GM18505 (cell line): Measurements from ENCODE around the gene OR6C70.
"Not testable (repeated sequence)": the region's sequence is repeated elsewhere in the genome, so short reads cannot be mapped to it uniquely, and the experiment has no call there.

Source experiments
- ATAC-seq: cut with Tn5 transposase; IDR thresholded peaks from one replicate; pipeline ENCODE4 v1.9.1; 2021; ENCODE audit not compliant: unreplicated experiment
- POLR2A ChIP-seq: IDR thresholded peaks from 4 replicates; pipeline ENCODE4 v1.6.1; 2011; ENCODE audit warnings: borderline replicate concordance; ENCODE audit not compliant: insufficient read depth, insufficient read length; ENCODE audit errors: extremely low read depth

The OR6C70 gene

DNA sequence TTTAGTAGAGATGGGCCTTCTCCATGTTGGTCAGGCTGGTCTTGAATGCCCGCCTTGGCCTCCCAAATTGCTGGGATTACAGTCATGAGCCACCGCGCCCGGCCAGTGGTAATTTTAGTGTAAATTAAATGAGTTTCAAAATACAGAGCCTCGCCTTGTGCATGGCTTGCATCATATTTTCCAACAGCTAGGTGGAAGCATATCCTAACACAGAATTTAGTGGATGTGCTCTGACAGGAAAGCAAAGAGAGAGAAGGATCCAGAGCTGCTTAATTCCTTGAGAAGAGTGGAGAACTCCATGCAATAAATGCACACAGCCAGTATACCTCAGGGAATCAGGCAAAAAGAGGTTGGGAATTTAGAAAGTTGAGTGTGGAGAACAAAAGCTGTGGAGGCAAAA is 23.6 kb downstream of the OR6C70 start:
- no peak for TF ChIP-seq POLR2A
- no peak for ATAC-seq

DNA sequence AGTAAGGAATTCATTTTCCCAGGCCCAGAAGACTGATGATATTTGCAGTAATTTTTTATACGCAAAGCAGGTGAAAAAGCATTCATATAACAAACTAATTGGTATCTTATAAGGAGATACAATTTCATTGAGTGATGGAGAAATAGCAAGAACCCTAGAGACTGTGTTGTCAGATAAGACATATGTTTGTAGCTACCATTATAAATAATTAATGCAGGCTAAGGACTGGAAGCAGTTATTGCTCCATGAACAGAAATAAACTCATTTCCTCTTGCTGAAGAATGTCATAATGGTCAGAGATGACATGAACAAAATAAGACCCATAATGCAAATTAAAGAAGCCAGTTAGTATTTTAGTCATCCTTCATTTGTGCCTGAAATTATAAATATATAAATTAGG is 24.6 kb downstream of the OR6C70 start:
- no peak for TF ChIP-seq POLR2A
- ATAC-seq, result no peak

DNA sequence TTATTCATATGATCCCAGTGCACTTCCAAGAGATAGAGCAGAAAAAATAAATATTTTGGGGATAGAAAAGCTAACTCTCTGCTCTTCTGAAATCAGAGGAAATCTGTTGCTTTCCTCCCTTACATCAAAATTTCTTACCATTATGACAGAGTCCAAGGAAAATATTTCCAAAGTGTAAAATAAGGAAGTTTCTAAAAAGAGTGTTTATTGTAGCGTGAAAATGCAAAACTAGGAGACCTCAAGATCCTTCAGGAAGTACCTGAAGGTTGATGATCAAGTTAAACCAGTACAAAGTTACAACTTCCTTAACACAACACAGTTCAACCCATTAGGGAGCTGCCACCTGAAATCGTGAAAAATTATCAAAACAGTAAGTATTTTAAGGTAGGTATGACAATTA is 26.2 kb downstream of the OR6C70 start, which contains the start of gene OR6C2:
Gene OR6C2, plus strand, starts transcription at position 301 of the 400 bp plus-strand sequence. CDS start 8,138 bp downstream, outside the sequence.
- ATAC-seq, result no peak
- TF ChIP-seq POLR2A, result no peak

DNA sequence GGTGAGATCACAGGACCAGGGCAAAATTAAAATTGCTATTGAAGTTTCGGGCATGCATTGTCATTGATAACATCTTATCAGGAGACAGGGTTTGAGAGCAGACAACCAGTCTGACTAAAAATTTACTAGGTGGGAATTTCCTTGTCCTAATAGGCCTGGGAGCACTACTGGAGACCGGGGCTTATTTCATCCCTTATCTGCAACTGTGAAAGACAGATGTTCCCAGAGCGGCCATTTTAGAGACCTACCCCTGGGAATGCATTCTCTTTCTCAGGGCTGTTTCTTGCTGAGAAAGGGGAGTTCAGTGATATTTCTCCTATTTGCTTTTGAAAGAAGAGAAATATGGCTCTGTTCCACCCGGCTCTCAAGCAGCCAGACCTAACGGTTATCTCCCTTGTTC is 28.7 kb downstream of the OR6C70 start:
- not testable (repeated sequence) for ATAC-seq

DNA sequence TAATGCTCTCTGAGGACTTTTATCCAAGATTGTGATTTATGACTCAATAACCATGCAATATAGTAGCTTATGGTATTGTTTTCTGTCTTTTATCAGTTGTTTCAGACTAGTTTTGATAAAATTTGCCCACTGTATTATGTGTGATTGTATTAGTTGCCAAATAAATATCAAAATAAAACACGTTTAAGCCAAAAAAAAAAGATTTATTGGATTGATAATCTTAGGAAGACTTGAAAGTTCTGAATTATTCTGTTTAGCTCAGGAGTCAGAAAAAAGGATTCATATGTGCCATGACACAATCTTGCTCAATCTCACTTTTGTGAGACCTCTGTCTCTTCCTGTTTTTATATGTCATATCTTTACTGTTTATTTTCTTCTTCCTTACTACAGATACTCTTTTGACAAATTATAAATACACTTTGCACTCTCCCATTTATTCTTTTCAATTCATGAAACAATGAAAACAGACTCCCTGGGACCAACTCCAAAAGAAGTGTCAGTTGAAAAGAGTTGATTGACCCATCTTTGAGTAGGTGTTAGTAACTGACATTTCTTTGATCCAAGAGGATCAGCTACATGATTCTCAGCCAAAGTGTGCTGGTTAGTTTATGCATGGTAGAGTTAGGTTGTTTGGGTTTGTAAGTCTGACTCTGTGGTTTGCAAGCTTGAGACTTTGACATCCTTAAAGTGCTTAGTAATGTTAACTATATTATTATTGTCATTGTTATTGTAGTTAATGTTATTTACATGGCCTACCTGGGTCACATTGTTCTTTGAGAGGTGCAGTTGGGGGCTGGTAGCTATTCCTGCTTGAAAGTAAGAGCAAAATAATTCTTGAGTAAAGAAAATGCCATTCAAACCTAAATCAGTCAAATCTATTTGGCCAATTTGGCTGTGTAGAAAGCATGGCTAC is 41.4 kb downstream of the OR6C70 start:
- TF ChIP-seq POLR2A, result no peak
- no peak for ATAC-seq

DNA sequence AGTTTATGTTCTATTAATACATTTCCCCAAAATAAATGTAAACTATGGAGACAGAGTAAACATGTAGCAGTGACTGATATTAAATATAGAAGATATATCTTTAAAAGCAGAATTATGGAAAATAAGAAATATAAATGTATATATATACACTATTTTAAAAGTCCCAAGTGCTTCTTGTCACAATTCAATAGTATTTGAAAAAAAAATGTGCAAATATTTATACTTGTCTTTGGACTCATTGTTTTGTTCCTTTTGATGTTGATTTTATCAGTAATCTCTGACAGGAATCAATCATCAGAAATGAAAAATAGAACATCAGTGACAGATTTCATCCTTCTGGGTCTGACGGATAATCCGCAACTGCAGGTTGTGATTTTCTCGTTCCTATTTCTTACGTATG is 44.0 kb downstream of the OR6C70 start, which contains the start of gene OR6C76:
Gene OR6C76, plus strand, starts transcription at position 301 of the 400 bp plus-strand sequence. Its CDS starts 0 bp downstream, at position 301.
- no peak for ATAC-seq
- no peak for TF ChIP-seq POLR2A

DNA sequence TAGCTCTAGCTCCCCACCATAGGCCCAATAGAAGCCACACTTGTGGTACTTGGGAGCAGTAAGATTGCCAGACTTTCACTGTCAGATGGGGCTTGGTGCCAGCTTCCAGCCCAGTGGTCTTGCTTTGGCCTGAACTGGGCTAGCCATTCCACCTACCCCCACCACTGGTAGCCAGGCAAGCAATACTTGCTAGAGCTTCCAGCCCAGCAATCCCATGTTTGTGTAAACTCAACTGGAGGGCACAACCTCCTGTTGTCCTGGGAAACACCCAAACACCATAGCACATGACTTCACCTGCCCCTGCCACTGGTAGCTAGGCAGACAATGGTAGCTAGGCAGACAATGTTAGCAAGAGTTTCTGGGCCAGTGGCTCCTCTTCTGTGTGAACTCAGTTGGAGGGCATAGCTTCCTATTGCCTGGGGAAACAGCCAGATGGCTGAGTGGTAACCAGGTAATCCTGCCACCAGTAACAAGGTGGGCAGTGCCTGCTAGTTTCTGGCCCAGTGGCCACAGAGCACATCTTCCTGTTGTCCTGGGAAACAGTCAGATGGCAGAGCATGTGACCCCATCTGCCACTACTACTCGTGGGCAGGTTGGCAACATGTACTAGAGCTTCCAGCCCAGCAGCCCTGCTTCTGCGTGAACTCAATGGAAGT is 49.5 kb downstream of the OR6C70 start:
- ATAC-seq, result no peak
- TF ChIP-seq POLR2A, result no peak
